HepG2 (cell line): Measurements from ENCODE around the gene ING5. TPM values are rescaled to one million over a fixed set of nuclear protein-coding genes. Genes with fewer than 3 reads are reported as not detected.

ENCODE experiments used
- ATAC-seq: fragments of 200-7000 bp; cut with Tn5 transposase; 3 replicates; pipeline ENCODE4 v1.9.1; 2020; ENCODE audit warnings: mild to moderate bottlenecking, moderate library complexity
- BruUV-seq: library from RNA; stranded (reverse); fragments of 400-500 nt; replicated peaks from 2 replicates; lab custom pipeline; 2021; lab: Mats Ljungman, UMichigan
- CTCF ChIA-PET: fragments of 300-600 bp; formaldehyde crosslinking; extraction: SDS; loops from one replicate; lab custom pipeline; 2021; ENCODE audit warnings: low total read pairs, inconsistent platforms, low intra/inter-chr PET ratio; lab: Yijun Ruan, JAX
- POLR2A ChIA-PET: fragments of 350-600 bp; sonication (Branson Sonifier 250); formaldehyde crosslinking; loops from one replicate; lab custom pipeline; 2020; ENCODE audit warnings: antibody characterized with exemption, inconsistent platforms; lab: Yijun Ruan, JAX
- DNase-seq: peaks from one replicate; pipeline ENCODE4 v3.0.0-alpha.2; 2015; ENCODE audit warnings: low spot score
- FAIRE-seq: peaks from 3 replicates; lab custom pipeline; 2011; peaks lifted over from hg19 to GRCh38; lab: Jason Lieb, UNC
- H2AFZ ChIP-seq: one replicate; pipeline ENCODE4 v1.6.1; 2011; ENCODE audit warnings: low read length, inconsistent platforms
- H3K27ac ChIP-seq: fragments of 300-600 bp; 3 replicates; pipeline ENCODE4 v1.8.0; 2011; ENCODE audit warnings: mixed run types, mild to moderate bottlenecking, mixed read lengths, low read length, inconsistent platforms; ENCODE audit not compliant: insufficient read depth; ENCODE audit errors: extremely low read length
- H3K27me3 ChIP-seq, 2 experiments: fragments of 200-600 bp in 1 of 2; 2 replicates in 1 of 2; 3 replicates in 1 of 2; pipeline versions ENCODE4 v1.6.0 to v1.8.0; 2011; ENCODE audit warnings: low read length in 2 of 2, mild to moderate bottlenecking in 2 of 2, moderate library complexity in 2 of 2, inconsistent platforms in 1 of 2; ENCODE audit not compliant: insufficient read depth in 2 of 2, control insufficient read depth in 1 of 2
- H3K36me3 ChIP-seq, 2 experiments: fragments of 200-600 bp in 1 of 2; replicated peaks in 1 of 2; 2 replicates in 1 of 2; 3 replicates in 1 of 2; pipeline versions ENCODE4 v1.5.1 to v1.8.0; 2011; ENCODE audit warnings: low read length in 2 of 2, inconsistent platforms in 1 of 2; ENCODE audit not compliant: insufficient read depth in 2 of 2, control insufficient read depth in 1 of 2
- H3K4me1 ChIP-seq: 2 replicates; pipeline ENCODE4 v1.5.1; 2012; ENCODE audit warnings: low read length, inconsistent platforms; ENCODE audit not compliant: insufficient read depth
- H3K4me2 ChIP-seq: 2 replicates; pipeline ENCODE4 v1.6.0; 2011; ENCODE audit warnings: low read depth, low read length, inconsistent platforms
- H3K4me3 ChIP-seq, 3 experiments: fragments of 200-600 bp in 1 of 3; sonication (generic), shearing (Covaris generic) in 1 of 3; replicated peaks in 1 of 3; 2 replicates each; pipeline ENCODE4 v1.5.1; 2011 to 2016; ENCODE audit warnings: low read length in 3 of 3, inconsistent platforms in 2 of 3, low read depth in 2 of 3, mild to moderate bottlenecking in 2 of 3, control low read depth in 1 of 3, mixed read lengths in 1 of 3; ENCODE audit not compliant: insufficient read depth in 1 of 3
- H3K79me2 ChIP-seq: one replicate; pipeline ENCODE4 v1.6.1; 2011; ENCODE audit warnings: low read length, inconsistent platforms; ENCODE audit not compliant: insufficient read depth
- H3K9ac ChIP-seq: 2 replicates; pipeline ENCODE4 v1.6.0; 2011; ENCODE audit warnings: mild to moderate bottlenecking, low read depth, low read length, inconsistent platforms; ENCODE audit not compliant: insufficient read depth
- H3K9me3 ChIP-seq: 2 replicates; pipeline ENCODE4 v1.5.1; 2012; ENCODE audit warnings: mild to moderate bottlenecking, low read length
- H4K20me1 ChIP-seq: 2 replicates; pipeline ENCODE4 v1.6.0; 2011; ENCODE audit warnings: inconsistent platforms, mild to moderate bottlenecking, low read length, moderate library complexity; ENCODE audit not compliant: insufficient read depth
- BRCA1 ChIP-seq: sonication (generic); formaldehyde crosslinking; IDR thresholded peaks from 2 replicates; pipeline ENCODE4 v1.4.0; 2020; ENCODE audit warnings: missing genetic modification reagents
- JARID2 ChIP-seq: sonication (generic); formaldehyde crosslinking; IDR thresholded peaks from 2 replicates; pipeline ENCODE4 v1.8.1; 2023; ENCODE audit warnings: missing genetic modification reagents, inconsistent platforms; ENCODE audit not compliant: insufficient replicate concordance
- MAFF ChIP-seq: IDR thresholded peaks from 2 replicates; pipeline ENCODE4 v1.6.1; 2011; ENCODE audit warnings: low read depth, low read length, improper control_type of control experiment
- MAFK ChIP-seq, 2 experiments: IDR thresholded peaks in 1 of 2; conservative IDR thresholded peaks in 1 of 2; 2 replicates each; pipeline ENCODE4 v1.6.1; 2011; ENCODE audit warnings: improper control_type of control experiment in 2 of 2, low read length in 2 of 2
- ZBTB46 ChIP-seq: sonication (generic); formaldehyde crosslinking; IDR thresholded peaks from 2 replicates; pipeline ENCODE4 v1.4.0; 2020; ENCODE audit warnings: mild to moderate bottlenecking, missing genetic modification reagents, borderline replicate concordance
- ZNF143 ChIP-seq: sonication (generic); formaldehyde crosslinking; IDR thresholded peaks from 2 replicates; pipeline ENCODE4 v1.4.0; 2020; ENCODE audit warnings: missing genetic modification reagents
- WGBS: methylation state at CpG from one replicate; pipeline ENCODE4 v1.1.6; 2017; ENCODE audit warnings: low lambda C conversion rate; 5-methylcytosine and 5-hydroxymethylcytosine counted together
- in situ Hi-C: cut with HindIII; loops from 2 replicates; pipeline ENCODE4 v1.10.0; 2017; ENCODE audit warnings: low pct_unique_long_range_greater_than_20kb; ENCODE audit not compliant: extremely low pct_ligation_motif_present
- intact Hi-C: fragments of 100-400 bp; cut with micrococcal nuclease; formaldehyde crosslinking; loops from one replicate; pipeline ENCODE4 v1.10.0; 2022; ENCODE audit not compliant: unreplicated experiment
- polyA plus RNA-seq, 8 experiments: library from polyadenylated mRNA; depleted of rRNA in 3 of 8; stranded (reverse) in 7 of 8; unstranded in 1 of 8; fragments of >200 nt; fragmentation: Illumina TruSeq in 4 of 8; extraction: Trizol in 4 of 8; gene quantifications; 2 replicates each; pipeline versions ENCODE4 v1.2.1 to v1.2.3, GENCODE V29; 2011 to 2016; ENCODE audit warnings: low read depth in 4 of 8, missing spikeins in 1 of 8, mixed read lengths in 1 of 8; ENCODE audit not compliant: insufficient read depth in 1 of 8
- total RNA-seq, 5 experiments: library from RNA; depleted of rRNA; stranded (reverse); fragments of >200 nt; fragmentation: Illumina TruSeq; extraction: Trizol; gene quantifications; 2 replicates each; pipeline ENCODE4 v1.2.3, GENCODE V29; 2016; ENCODE audit warnings: low read depth in 1 of 5

ING5 gene
- total and polyA plus RNA-seq, 2 of the 13 experiments (the other 11 are each of a cell fraction or from before 2014, with no cell fraction given), result 61.9 to 71.9 TPM

DNA sequence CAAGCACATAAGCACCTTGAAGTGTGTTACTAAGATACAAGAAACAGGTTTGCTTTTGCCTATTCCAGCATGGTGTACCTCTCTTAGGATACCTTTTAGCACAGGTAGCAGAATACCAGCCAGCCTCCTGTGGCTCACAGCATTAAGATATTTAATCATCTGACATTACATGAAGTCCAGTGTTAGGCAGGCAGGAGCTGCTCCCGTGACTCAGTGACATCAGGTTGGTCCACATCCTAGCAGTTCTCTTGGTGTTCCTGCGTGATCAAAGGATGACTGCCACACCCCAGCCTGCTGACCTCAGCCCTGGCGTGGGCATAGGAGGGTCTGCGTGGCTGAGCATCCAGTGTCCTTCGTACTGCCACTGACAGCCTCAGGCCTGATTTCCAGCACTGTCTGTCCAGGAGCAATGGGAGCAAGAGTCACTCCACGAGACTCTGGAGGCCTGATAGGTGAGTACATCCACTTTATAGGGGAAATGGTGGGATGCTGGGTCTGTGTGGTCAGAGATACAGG, 11.6 kb upstream of the ING5 start (continued):
- TF ChIP-seq ZBTB46 (CRISPR knock-in tag), result no peak
- TF ChIP-seq JARID2 (CRISPR knock-in tag), result no peak
- TF ChIP-seq BRCA1 (CRISPR knock-in tag), result no peak

DNA sequence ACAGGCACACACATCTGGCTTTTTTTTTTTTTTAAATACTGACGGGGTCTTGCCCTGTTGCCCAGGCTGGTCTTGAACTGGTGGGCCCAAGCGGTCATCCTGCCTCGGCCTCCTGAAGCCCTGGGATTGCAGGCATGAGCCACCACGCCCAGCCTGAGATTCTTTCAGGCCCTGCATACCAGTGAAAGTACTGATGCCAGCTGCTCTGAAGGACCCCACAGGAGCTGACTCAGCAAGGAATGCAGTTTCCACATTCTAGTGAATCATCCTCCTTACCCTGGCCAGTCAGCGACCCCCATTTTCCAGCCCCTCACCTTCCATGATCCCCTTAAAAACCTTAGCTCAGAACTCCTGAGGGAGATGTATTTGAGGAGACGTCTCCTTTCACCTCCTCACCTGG, 9.4 kb upstream of the ING5 start:
- H3K4me2 ChIP-seq, result no peak overlapping the region
- ChIA-PET POLR2A (interaction anchor here (8.6 kb wide), 1 partner anchor 8 kb away, joined by 234 read pairs; the partner anchor contains the start of gene ING5), CTCF (no interaction called here)
- no peaks in the 10 kb centered on the region for H3K9me3 ChIP-seq
- DNase-seq (no peak), FAIRE-seq (no peak), ATAC-seq (no peak)
- no TSS peak for BruUV-seq
- H3K4me3 ChIP-seq, result no peak overlapping the region
- intact Hi-C loops, result no loop called here
- TF ChIP-seq ZNF143 (CRISPR knock-in tag) (no peak), MAFK (conservative IDR thresholded peaks at IDR 0.05 in 1 of 2, IDR thresholded peaks at IDR 0.05 in 1 of 2; ENCODE audit: low read length in 2 of 2) (peak; percentile 84 to 90), MAFF (peak; percentile 83)
- H3K27ac ChIP-seq, result no peak overlapping the region
- peaks cover 13 to 34% of the 10 kb centered on the region in 2 experiments for H3K36me3 ChIP-seq
- H3K79me2 ChIP-seq, result peaks cover 11% of the 10 kb centered on the region
- no peaks in the 10 kb centered on the region for H3K27me3 ChIP-seq
- no peak overlapping the region for H3K9ac ChIP-seq
- 98% methylated on average over 6 of the region's 6 CpGs for WGBS
- no peak overlapping the region for H2AFZ ChIP-seq
- in situ Hi-C loops, result no loop called here
- H4K20me1 ChIP-seq, result no peaks in the 10 kb centered on the region
- peaks cover 23% of the 10 kb centered on the region for H3K4me1 ChIP-seq
